ENCODE data around the gene CYBC1.
A peak's percentile ranks its signal among the peaks of the same experiment; 100 is the strongest.
"Not testable (repeated sequence)": the region's sequence is repeated elsewhere in the genome, so short reads cannot be mapped to it uniquely, and the experiment has no call there.

The CYBC1 gene

DNA sequence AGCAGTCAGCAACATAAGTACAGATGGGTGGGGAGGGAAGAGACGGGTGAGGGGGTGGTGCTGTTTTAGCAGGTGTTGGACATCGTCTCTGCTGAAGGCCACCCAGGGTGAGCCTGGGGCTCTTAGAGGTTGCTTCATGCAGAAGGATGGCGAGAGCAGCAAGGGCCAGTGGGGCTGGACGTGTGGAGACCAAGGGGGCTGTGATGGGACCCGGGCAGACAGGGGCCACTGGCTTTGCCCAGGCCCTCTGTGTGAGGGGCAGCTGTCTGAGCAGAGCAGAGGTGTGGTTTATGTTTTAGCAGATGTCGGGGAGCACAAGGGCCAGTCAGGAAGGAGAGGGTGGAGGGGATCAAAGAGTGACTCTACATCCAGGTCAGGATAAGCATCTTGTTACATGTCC lies 12.8 kb upstream of the CYBC1 start:
- TF ChIP-seq, protein P1, sequence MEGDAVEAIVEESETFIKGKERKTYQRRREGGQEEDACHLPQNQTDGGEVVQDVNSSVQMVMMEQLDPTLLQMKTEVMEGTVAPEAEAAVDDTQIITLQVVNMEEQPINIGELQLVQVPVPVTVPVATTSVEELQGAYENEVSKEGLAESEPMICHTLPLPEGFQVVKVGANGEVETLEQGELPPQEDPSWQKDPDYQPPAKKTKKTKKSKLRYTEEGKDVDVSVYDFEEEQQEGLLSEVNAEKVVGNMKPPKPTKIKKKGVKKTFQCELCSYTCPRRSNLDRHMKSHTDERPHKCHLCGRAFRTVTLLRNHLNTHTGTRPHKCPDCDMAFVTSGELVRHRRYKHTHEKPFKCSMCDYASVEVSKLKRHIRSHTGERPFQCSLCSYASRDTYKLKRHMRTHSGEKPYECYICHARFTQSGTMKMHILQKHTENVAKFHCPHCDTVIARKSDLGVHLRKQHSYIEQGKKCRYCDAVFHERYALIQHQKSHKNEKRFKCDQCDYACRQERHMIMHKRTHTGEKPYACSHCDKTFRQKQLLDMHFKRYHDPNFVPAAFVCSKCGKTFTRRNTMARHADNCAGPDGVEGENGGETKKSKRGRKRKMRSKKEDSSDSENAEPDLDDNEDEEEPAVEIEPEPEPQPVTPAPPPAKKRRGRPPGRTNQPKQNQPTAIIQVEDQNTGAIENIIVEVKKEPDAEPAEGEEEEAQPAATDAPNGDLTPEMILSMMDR (IDR thresholded peaks at IDR 0.05; ENCODE audit: insufficient read depth, missing control alignments): no peak
- no peak for DNase-seq (ENCODE audit: insufficient read length, low spot score)
- no peak for FAIRE-seq

DNA sequence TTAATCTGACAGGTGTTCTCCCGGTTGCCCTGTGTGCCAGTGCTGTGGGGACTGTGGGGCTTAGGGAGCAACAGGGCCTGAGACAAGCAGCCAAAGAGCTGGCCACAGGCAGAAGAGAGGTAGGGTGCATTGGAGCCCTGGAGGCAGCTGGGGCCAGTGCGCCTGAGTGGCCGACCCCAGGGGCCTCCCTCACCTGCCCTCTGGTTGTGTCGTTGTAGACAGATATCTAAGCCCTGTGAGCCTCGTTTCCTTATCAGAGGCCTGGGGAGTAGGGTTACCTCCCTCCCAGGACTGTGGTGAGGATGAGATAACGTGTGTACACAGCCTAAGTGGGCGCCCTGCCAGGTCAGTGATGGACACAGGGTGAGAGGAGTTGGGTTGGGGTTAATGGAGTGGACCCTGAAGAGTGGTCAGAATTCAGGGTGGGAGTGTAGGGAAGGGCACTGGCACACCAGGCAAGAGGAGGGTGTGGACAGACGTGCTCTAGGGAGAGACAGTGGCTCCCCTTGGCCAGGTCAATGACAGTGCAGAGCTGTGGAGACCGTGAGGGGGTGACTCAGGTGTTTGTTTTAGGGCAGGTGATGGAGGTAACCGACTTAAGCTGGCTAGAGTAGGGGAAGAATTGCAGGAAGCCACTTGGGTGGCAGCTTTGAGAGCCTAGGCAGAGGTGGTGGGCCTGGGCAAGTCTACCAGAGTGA lies 11.4 kb upstream of the CYBC1 start:
- TF ChIP-seq, protein P1 (IDR thresholded peaks at IDR 0.05; ENCODE audit: insufficient read depth, missing control alignments): no peak
- FAIRE-seq (no peak), DNase-seq (ENCODE audit: insufficient read length, low spot score) (no peak)

DNA sequence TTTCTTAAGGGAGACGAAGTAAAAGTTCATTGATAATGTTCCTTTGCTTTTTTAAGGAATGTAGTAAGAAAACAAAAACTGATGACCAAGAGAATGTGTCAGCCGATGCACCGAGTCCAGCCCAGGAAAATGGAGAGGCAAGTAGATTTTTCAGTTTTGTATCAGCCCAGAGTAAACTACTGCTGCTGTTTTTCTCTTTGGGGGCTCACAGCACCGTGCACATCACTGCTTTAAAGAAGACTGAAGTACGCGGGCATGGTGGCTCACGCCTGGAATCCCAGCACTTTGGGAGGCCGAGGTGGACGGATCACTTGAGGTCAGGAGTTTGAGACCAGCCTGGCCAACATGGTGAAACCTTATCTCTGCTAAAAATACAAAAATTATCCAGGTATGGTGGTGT lies 9.4 kb upstream of the CYBC1 start:
- FAIRE-seq: not testable (repeated sequence)

DNA sequence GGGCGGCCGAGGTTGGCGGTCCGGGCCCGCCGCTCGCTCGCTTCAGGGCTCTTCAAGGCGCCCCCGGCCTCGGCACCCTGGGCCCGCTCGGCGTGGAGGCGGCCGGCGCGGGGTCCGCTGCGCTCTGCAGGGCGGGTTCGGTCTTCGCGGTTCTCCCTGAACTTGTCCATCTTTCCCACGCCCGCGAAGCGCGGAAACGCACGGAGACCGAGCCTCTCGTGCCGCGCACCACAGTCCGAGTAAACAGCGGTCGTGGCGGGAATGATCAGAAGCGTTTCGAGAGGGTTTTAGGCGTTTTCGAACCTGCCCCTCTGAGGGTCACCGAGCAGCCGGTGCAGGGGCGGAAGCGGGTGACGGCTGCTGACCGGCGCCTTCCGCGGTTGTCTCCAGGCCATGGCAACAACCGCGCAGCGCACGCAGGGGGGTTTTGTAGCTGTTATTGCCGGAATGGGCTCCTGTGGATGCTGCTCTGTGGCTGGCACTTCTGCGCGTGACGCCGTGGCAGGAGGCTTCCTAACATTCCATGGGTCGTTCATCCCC lies 8.4 kb upstream of the CYBC1 start:
- TF ChIP-seq, protein P1 (IDR thresholded peaks at IDR 0.05; ENCODE audit: insufficient read depth, missing control alignments): no peak
- FAIRE-seq (no peak), DNase-seq (ENCODE audit: insufficient read length, low spot score) (no peak)

More for the DNA sequence above, 9.4 kb upstream of the CYBC1 start:
- not testable (repeated sequence) for DNase-seq (ENCODE audit: insufficient read length, low spot score)

DNA sequence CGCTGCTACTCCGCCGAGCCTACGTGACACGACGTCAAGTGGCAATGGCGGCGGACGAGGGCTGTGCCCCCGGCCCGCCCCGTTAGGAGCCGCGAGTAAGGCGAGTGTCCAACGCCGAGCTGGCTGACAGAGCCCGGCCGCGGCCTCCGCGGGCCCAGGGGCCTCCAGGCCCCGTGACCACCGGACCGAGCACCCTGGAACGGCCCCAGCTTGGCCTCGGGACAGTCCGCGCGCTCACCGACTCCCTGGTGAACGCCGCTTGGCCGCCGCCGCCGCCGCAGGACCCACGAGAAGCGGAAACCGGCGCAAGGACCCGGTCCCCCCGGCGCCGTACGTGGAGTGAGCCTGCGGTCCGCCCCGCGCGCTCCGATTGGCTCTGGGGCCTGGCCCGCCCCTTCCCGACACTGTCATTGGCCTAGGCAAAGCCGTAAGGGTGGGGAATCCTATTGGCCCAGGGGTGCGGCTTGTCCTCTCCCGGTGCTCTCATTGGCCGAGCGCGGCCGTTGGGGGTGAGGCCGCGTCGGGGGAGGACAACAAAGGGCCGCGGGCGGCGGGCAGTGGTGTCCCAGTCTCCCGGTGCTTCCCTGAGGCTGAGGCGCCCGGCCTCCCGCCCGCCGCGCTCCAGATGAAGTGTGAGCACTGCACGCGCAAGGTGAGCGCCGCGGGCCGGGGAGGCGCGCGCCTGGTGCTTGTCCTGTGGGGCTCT lies 7.8 kb upstream of the CYBC1 start, which contains the start of gene NARF:
TSS of gene NARF (plus strand) at position 563 of the 706 bp plus-strand sequence. CDS start at position 626, 63 bp downstream.
- no peak for FAIRE-seq
- TF ChIP-seq, protein P1 (IDR thresholded peaks at IDR 0.05; ENCODE audit: insufficient read depth, missing control alignments): no peak

DNA sequence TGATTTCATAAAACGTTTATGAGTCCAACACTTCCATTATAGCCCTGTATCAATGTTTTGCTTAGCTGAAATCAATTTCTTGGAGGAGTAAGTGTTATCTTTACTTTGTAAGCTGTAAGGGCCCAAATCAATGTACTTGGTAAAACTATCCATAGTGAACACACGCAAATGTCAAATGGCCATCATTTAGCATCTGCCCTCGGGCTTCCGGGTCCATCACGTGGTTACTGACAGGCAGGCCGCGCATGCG lies 7.3 kb upstream of the CYBC1 start:
- TF ChIP-seq, protein P1 (IDR thresholded peaks at IDR 0.05; ENCODE audit: insufficient read depth, missing control alignments): no peak
- FAIRE-seq (no peak), DNase-seq (ENCODE audit: insufficient read length, low spot score) (peak; percentile 79)

More for the DNA sequence above, 7.8 kb upstream of the CYBC1 start, which contains the start of gene NARF:
- peak; percentile 95 for DNase-seq (ENCODE audit: insufficient read length, low spot score)

DNA sequence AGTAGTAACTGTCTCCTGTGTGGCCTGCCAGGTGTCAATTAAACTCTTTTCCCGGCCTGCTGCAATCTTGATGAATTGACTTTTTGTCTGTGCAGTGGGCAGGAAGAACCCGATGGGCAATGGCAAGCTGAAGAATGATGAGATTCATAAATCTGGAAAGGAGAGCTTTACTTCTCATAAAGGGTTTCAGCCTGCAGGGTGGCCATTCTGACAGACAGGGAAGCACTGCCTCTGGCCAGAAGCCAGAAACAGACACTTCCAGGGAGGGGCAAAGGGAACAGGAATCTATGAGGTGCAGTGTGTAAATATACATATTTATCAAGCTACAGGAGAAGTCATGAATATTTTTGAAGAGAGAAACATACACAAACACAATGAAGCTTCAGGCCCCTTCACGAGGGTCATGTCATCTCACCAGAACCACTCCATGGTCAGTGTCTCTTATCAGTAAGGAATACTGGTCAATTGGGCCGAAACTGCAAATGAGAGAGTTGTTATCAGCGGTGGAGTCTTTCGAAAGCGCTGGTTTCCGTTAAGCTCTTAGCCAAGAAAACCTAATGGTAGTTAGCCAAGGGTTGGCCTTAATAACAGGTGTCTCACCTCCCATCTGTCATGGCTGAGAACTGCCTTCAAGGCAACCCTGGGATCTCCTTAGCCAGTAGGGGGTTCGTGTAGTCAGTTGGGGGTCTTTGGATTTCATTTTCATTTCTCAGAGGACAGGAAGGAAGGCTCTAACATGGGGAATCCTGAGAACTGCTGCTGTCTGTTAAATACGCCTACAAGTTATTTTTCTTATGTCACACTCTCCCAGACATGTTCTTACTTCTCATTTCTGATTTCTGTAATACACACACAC lies 6.7 kb upstream of the CYBC1 start:
- FAIRE-seq (no peak), DNase-seq (ENCODE audit: insufficient read length, low spot score) (no peak)
- TF ChIP-seq, protein P1 (IDR thresholded peaks at IDR 0.05; ENCODE audit: insufficient read depth, missing control alignments): no peak

DNA sequence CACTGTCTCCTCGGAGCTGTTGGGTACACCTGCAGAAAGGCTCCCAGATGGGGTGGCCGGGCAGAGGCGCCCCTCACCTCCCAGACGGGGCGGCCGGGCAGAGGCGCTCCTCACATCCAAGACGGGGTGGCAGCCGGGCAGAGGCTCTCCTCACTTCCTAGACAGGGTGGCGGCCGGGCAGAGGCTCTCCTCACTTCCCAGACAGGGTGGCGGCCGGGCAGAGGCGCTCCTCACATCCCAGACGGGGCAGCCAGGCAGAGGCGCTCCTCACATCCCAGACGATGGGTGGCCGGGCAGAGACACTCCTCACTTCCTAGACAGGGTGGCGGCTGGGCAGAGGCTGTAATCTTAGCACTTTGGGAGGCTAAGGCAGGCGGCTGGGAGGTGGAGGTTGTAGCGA lies 3.2 kb upstream of the CYBC1 start:
- not testable (repeated sequence) for FAIRE-seq; DNase-seq (ENCODE audit: insufficient read length, low spot score)

DNA sequence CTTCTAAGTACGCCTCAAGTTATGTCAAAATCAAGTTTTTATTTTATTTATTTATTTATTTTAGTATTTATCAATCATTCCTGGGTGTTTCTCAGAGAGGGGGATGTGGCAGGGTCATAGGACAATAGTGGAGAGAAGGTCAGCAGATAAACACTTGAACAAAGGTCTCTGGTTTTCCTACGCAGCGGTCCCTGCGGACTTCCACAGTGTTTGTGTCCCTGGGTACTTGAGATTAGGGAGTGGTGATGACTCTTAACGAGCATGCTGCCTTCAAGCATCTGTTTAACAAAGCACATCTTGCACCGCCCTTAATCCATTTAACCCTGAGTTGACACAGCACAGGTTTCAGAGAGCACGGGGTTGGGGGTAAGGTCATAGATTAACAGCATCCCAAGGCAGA lies 2.6 kb upstream of the CYBC1 start:
- FAIRE-seq; DNase-seq (ENCODE audit: insufficient read length, low spot score): not testable (repeated sequence)
